Activated effector memory CD4-positive, alpha-beta T cell treated with anti-CD3 and anti-CD28 coated beads, Interleukin-2, amount 50 U/mL, for 16 hours (primary cell): Measurements from ENCODE around the gene EVX1.
A peak's percentile ranks its signal among the peaks of the same experiment; 100 is the strongest.

Experiments
- DNase-seq: peaks from one replicate; pipeline ENCODE4 v3.0.0-alpha.2; 2020

The EVX1 gene

DNA sequence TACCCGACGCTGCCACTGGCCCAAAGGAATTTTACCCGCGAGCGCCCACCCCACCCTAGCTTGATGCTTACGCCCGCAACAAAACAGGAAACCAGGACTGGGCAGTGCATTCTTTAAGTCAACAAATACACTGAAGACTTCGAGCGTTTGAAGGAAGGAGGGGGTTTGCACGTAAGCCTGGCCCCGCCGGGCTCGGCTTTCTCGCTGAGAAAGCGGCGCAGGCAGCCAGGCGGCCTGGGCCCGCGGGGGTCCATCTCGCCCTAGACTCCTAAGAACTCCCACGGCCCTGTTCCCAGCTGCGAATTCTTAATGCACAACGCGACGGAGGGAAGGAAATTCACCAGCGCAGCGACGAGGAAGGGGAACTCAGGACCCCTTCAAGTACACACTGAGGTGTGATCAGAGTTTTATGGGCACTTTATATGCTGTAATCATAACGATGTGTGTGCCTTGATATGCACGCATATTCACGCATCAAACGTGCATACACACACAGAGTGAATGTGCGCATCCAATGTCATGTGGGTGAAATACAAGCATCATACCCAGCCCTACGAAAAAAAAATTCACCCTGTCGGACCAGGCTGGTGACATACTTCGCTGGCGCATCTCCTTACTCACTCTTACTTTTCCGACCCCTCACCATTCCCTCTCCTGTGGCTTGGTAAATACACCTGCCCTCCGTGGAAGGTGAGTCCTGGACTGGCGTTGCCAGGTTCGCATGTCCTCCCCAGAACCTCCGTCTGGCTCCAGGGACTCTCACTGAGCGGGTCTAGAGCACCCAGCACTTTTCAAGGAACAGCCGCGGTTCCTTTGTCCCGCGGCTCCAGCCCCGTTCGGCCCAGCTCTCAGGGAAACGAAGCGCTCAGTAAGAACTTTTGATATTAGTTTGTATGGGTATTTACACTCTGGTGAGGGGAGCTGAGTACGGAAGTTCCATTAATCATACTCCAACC is 37.0 kb upstream of the EVX1 start:
- no peak for DNase-seq

DNA sequence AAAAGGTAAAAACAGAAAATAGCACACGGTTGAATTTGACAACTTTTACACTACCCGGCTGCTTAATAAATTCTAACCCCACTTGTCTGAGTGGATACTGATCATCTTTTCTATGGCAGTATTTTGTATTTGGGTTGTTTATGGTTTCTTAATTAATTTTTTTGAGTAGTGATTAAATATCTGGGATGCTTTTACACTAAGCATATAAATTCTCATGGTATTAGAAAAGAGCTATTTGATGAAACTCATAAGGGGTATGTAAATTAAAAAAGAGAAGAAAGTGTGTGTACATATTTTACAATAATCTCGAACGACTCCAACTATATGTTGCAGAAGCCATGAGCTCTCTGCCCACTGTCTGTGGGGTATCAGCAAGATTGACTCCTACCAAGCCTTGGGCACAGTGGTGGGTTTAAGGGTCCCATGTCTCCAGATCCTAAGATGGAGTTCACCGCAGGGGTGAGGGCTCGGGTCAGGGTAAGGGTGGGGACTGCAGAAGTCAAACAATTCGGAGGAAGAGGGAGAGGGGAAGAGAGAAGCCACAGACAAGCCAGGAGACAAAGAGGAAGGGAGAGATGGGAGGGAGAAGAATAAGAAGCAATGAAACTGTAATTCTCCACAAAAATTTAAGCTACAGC is 35.1 kb upstream of the EVX1 start:
- DNase-seq, result no peak

DNA sequence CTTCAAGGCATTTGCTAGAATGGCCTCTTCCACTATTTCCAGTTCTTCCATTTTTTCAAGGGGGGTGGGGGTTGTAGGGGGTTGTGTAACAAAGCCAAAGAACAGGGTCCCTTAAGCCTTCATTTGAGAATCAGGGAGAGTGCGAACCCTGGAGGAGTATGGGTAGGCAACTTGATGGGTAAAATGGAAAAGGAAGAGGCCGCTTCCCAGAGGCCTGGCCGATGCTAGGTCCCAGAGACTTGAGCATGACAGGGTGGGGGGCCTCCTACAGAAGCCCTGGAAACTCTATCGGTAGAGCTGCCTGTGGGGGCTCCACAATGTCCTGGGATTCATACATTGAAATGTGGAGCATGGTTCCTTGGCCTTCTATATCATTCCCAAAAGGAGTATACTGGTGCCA is 33.6 kb upstream of the EVX1 start:
- no peak for DNase-seq

DNA sequence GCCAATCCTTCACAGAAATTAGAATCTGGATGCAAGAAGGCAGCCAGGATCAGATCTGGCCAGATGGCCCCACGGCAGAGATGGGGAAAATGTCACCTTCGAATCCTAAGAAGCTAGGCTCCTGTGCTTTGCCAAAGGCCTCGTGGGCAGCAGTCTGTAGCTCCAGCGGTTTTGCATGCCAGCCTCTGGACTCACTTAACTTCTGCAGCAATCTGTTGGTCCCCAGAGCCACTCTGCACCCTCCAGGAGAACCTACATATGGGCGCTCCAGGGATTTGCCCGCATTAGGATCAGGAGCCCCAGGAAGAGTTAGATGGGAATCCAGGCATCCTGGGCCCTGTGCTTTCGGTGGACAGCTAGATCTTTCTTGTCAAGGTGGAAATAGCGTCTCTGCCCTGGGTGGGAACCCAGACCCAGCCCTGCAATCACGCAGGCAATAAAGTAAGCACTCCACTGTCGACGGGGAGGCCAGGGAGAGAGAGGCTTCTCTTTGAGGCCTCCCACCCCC is 32.6 kb upstream of the EVX1 start:
- no peak for DNase-seq

DNA sequence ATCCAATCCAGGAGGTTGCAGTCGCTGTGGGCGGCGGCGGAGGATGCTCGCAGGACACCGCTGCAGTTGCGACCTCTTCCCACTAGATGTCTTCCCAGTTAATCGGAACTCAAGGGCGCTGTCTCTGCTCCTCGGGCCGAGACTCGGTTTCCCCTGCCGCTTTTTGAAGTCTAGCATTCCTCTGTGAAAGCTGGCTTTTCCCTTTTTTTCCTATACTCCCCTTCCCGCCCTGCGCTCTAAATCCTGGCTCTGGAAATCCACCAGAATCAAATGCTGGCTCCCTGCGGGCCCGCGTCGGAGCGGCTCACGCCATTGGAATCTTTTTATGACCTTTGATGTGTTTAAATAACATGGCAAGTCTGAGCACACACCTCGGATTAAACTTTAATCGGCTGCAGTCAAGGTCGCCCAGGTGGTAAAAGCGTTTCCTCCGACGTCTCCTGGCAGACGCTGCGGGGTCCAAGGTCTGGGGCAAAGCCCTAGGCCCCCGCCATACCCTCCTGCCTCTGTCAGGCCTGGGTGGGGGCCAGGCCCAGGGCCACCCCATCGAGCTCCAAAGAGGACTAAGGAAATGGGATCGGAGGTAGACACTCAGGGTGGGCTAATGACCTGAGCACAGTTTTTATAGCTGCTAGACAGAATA is 32.0 kb upstream of the EVX1 start:
- peak; percentile 76 for DNase-seq

DNA sequence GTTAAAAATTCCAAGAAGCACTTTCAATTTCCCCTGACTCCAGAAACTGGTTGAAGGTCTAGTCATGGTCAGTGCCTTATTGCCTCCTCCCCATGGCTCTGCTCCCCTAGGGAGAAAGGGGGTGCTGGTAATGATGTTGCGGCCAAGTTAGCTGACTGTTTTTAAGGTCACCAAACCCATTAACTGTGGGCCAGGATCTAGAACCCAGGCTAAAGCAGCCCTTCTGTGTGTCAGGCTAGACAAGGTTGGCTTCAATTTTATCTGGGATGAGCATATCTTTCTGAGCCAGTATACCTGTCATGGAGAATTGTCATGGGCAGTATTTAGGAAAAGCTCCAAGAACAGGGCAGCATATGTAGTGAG is 31.5 kb upstream of the EVX1 start:
- no peak for DNase-seq

DNA sequence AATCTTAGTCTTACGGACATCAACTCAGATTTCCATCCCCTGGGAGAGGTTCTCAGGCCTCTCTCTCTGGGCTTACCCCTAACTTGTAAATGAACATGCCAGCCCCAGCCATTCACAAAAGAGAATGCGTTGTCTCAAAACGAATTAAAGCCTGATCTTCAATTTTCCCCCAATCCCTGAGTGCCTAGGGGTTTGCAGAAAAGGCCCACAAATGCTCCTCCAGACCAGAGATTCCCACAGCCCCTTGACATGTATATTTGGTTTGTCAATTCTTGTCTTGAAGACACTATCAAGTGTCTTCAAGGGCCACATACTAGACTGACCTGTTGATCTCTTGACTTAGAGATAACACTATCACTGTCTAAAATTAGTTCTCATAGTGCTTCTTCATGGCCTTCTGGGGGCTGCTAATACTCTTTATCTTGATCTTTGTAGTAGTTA is 30.8 kb upstream of the EVX1 start:
- no peak for DNase-seq

DNA sequence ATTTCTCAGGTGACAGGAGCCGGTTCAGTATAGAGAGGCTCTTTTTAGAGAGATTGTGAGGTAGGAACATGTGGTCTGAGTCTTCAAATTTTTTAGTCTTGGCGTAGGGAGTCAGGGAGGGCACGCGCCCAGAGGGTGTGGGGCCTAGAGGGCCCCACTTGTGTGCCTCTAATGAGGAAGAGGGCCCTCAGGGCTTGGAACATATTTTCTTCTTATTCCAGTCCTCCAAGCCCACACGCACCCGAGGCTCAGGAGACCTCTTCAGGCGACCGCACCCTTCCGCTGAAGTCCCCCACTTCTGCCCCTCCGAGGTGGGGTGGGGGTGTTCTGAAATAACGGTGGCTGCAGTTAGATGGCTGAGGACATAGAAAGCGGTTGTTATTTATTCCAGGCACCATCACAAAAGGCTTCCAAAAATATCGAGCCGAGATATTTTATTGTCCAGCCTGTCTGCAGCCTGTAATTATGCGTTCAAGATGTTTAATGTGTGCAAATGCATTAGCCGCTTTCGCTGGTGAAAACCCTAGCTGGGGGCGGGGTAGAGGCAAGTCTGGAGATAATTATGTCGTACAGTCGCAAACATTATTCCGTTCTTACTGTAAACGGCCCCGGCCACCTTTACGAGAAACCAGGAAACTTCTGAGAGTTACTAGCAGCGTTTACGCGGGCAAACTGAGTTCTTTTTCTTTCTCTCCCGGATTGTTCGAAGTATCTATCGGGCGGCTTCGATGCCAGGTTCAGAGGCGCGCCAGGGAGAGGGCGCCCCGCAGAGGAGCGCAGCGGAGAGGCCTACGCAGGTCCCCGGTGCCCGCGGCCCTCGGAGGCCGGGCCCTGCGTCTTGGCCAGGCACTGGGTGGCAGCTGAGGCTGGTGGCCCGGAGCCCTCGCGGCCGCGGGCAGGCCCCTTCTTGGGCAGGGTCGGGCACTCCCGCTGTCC is 29.8 kb upstream of the EVX1 start:
- no peak for DNase-seq

DNA sequence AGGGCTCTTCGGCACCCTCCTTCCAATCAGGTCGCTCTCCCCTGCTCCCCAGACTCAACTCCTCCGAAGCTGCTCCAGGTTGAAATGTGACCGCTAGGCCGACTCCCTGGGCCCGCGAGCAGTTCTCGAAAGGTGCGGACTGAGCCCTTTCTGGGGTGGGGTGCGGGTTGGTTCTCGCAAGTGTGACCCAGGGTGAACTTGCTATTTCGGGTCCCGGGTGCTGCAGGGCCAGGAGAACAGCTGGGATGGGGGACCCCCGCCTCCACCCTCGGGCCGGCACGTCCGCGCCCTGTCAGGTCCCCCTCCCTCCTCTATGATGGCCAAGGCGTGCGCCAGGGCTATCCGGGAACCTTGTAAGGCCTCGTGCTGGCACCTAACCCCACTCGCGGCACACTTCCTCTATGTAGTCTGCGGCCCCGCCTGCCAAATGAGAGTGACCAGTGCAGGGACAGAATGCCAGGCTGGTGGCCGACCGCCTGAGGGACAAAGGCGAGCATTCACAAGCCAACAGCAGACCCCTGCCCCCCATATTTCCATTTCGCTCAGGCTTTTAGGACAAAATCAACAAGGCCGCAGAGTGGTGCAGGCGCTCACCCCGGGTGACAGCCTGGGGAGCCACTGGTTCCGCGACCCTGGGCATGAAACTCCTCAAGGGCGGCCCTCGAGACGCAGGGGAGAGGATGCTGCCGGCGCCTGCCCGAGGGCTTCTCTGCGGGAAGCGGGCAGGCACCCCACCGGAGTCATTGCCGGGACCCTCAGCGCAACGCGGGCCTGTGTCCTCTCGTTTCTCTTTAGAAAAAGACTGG is 29.0 kb upstream of the EVX1 start:
- DNase-seq, result no peak

DNA sequence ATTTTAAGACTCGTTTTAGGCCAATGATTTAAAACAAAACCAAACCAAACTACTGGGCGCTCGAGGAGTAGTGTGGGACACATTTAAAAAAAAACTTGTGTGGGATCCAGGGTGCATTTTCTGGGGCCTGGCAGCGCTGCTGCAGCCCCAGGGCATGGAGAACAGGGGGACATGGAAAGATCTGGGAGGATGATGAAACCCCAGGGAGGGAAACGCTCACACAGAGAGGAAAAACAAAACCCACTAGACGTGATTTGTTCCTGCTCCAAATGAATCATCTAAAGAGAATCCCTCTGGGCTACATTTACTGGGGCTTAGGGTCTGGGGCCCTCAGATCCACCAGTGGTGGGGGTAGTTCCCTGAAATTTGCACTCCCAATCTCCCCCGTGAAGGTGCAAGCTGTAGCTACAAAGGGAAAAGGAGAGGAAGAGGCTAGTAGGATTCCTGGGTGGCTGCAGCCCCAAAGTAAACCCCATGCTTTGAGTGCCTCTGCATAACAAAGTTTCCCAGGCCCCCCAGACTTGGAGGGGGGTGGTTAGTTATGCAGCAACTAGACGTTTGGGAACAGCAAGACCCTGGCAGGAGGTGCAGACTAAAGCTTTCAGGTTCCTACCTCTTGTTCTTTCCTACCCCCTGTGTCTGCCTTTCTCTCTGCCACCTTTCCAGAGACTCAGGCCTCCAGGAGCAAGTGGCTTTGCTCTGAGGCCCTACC is 28.2 kb upstream of the EVX1 start:
- no peak for DNase-seq

DNA sequence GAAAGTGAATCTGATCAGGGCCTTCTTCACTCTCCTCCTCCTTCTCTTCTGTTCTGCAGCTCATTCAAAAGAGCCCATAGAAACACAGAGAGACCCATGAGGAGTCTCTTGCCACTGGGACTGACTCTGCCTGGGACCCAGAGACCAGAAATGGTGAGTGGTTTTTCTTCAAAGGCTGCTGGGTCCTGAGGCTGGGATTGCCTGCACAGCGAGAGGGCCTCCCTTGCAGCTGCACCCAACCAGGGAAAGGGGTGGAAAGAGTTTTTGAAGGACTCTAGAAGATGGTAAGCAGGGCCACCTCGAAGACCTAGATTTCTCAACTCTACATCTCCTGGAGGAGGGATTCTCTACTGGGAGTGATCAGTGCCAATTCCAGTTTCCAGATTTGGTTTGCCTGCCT is 27.2 kb upstream of the EVX1 start:
- no peak for DNase-seq

DNA sequence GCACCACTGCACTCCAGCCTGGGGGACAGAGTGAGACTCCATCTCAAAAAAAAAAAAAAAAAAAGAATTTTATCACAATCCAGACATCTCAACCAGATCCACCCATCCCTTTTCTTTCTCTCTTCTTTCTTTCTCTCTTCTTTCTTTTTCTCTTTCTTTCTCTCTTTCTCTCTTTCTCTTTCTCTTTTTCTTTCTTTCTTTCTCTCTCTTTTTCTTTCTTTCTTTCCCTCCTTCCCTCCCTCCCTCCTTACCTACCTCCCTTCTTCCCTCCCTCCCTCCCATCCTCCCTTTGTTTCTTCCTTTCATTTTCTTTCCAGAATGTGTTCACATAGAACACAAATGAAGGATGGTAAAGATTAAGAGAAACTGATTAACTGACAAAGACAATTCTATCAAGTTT is 24.7 kb upstream of the EVX1 start:
- DNase-seq, result no peak

DNA sequence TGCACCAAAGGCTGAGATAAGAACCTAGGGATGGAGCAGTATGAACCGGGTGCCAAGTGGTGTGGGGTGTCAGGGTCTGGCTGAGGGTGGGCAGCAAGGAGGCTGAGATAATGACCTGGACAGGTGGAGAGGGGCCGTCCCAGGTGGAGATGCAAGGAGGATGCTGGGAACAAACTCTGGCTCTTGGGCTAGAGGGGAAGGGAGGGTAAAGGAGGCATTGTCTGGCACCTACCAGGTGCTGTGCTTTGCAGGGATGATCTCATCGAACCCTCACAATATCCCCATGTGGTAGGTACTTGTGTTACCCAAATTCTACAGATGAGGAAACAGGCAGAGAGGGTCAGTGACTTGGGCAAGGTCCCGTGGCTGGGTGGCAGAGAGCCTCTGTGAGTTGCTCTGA is 22.8 kb upstream of the EVX1 start:
- no peak for DNase-seq

DNA sequence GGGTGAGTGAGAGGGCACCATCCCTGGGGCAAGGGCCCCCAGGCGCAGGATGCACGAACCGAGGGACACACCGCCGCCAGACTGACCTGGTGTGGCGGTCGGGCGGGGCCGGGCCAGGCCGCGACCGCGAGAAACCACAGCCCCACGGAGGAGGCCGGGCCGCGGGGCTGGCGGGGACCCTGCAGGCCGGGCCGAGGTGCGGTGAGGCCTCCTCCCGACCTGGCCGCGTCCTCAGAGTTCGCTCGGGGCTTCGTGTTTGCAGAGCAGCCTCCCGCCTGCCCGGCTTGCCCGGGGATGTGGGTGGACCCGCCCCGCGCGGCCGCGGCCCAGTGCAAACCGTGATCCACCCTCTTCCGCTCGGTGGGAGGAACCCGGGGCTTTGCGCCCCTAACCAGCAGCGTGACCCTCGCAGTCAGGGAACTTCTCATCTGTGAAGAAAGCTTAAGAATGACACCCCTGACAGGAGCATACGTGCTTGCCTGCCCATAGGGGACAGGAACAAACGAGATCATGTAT is 22.1 kb upstream of the EVX1 start:
- DNase-seq, result no peak

DNA sequence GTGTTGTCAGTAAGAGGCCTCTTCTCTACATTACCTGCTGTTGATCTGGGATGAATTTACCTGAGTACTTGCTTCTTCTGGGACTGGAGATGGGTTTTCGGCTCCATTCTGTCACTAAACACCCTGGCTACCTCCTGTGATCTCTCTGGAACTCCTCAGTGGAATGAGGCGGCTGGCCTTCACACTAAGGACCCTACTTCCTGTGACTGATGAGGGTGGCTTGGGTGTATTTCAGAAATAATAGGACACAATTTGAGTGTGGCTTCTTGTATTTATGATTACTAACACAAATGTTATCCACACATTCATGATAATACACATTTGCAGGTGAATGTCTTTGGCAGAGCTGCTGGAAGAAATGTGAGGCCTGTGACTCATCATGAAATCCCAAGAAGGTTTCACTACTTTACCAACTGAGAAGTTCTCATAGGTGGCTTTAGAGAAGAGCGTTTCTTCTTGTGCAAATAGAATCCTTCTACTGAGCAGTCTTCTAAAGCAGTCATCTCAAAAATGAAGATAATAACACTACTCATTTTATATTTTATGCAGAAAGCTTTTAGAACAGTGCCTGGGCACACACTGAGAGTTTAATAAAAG is 21.3 kb upstream of the EVX1 start:
- DNase-seq, result no peak

DNA sequence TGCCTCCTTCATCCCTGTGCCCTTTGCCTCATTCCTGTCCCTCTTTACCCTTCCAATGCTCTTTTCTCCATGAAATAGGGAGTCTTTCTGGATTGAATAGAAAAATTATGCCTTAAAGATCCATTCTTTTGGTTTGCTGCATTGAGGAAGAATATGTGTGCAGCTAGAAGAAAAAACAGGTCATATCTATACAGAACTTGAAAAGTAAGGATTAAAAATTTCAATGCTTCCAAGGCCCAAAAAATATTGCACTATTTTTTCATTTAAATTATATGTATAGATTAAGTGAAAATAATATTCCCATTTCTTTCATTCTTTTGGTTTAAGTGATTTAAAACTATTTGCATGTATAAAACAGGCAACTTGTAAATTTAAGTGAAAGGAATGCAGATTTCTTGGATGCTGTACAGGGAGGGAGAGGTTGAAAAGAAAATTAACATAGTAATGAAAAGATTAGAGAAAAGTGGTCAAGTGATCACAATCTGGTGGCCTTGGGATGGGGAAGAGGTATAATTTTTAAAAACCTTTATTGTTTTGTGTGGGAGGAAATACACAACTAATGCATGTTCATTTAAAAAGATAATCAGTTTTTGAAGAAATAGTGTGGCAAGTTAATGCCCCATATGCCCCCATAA is 18.5 kb upstream of the EVX1 start:
- DNase-seq, result no peak

DNA sequence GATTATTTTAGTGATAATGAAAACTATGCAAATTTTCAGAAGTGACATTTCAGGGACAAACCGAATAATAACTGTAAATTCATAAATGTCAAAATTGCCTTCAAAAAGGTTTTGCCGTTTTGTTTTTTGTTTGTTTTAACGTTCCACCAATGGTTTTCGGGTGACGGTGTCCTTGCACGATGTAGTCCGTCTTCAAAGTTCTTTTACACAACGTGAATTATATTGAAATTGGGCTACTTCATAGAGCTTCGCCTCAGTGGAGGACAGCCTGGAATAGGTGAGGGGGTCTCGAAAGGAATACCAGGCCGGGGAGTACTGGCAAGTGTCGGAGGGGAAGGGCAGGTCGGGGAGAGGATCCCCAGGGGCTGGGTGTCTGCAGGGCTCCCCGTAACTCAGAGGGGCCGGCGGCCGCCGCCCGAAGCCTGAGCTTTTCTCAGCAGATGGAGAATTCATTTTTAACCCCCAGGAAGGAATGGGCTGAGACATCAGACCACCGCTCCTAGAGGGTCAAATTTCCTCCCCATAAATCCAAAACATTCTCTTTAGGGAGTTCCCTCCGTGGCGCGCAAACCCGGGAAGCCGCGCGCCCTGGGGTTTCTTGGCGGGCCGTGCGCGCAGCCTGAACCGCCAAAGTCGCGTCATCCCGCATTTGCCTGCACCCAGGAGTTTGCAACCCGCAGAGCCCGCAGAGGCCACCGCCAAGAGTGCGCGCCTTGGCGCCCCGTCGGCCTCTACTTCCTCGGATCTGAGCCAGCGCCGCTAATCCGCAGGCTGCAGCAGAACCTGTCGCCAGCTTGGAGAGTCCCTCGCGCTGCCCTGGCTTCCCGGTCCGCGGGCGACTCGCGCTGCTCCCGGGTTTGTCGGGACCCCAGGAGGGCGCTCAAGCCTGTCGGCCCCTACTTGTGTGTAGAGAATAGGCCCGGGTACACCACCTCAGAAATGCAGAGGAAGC is 17.3 kb upstream of the EVX1 start:
- DNase-seq, result peak; percentile 51

DNA sequence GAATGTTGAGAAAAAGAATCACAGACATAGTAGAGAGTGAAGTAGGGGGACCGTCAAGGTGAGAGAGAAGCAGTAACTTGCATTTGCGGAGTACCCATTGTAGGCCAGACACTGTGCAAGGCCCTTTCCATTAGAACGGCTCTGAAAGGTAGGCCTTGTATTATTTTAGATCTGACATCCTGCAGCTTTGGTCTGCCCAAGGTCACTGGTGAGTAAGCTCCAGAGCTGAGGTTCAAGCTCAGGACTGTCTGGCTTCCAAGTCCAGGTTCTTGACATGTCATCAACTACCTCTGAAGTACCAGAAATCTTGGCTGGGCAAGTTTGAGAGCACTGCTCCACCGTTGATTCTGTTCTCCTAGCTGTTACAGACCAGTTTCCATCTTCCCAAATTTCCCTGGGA is 13.2 kb upstream of the EVX1 start:
- DNase-seq, result no peak
